Neuronal stem cell (in vitro differentiated cells): Measurements from ENCODE around the gene TOPAZ1.

Source experiments
- DNase-seq: peaks from one replicate; pipeline ENCODE4 v3.0.0-alpha.2; 2013; ENCODE audit warnings: low spot score
- H2AFZ ChIP-seq: one replicate; pipeline ENCODE4 v1.6.1; 2013; ENCODE audit warnings: mild to moderate bottlenecking, low read length, inconsistent platforms
- H2AK5ac ChIP-seq: 2 replicates; pipeline ENCODE4 v1.6.1; 2013; ENCODE audit warnings: low read depth, mild to moderate bottlenecking, inconsistent platforms, low read length, moderate library complexity, mixed read lengths
- H2BK120ac ChIP-seq: 2 replicates; pipeline ENCODE4 v1.6.1; 2013; ENCODE audit warnings: low read depth, mild to moderate bottlenecking, inconsistent platforms, low read length, moderate library complexity, mixed read lengths
- H2BK12ac ChIP-seq: one replicate; pipeline ENCODE4 v1.6.1; 2013; ENCODE audit warnings: low read length, inconsistent platforms
- H2BK15ac ChIP-seq: 2 replicates; pipeline ENCODE4 v1.6.1; 2013; ENCODE audit warnings: mild to moderate bottlenecking, low read length, inconsistent platforms, mixed read lengths
- H2BK5ac ChIP-seq: one replicate; pipeline ENCODE4 v1.6.1; 2013; ENCODE audit warnings: inconsistent platforms, mild to moderate bottlenecking, low read length, moderate library complexity
- H3K14ac ChIP-seq: one replicate; pipeline ENCODE4 v1.6.1; 2013; ENCODE audit warnings: low read length, inconsistent platforms
- H3K18ac ChIP-seq: 2 replicates; pipeline ENCODE4 v1.6.1; 2013; ENCODE audit warnings: low read length, inconsistent platforms
- H3K23ac ChIP-seq: 2 replicates; pipeline ENCODE4 v1.6.1; 2013; ENCODE audit warnings: low read depth, mild to moderate bottlenecking, mixed read lengths, low read length, inconsistent platforms; ENCODE audit not compliant: poor library complexity
- H3K27ac ChIP-seq: replicated peaks from 3 replicates; pipeline ENCODE4 v1.5.1; 2013; ENCODE audit warnings: low read length, inconsistent platforms
- H3K27me3 ChIP-seq, 3 experiments: 2 replicates each; pipeline ENCODE4 v1.6.1; 2013; ENCODE audit warnings: low read length in 3 of 3, mild to moderate bottlenecking in 2 of 3, inconsistent platforms in 1 of 3, low read depth in 1 of 3, mixed read lengths in 1 of 3, moderate library complexity in 1 of 3; ENCODE audit not compliant: control insufficient read depth in 3 of 3, insufficient read depth in 3 of 3
- H3K36me3 ChIP-seq, 2 donors: replicated peaks in 1 of 2; 2 replicates each; pipeline ENCODE4 v1.6.1; 2013; ENCODE audit warnings: low read length in 2 of 2; ENCODE audit not compliant: control insufficient read depth in 2 of 2, insufficient read depth in 2 of 2
- H3K4ac ChIP-seq: 2 replicates; pipeline ENCODE4 v1.6.1; 2013; ENCODE audit warnings: inconsistent platforms, mild to moderate bottlenecking, low read length, moderate library complexity
- H3K4me1 ChIP-seq, 2 donors: 1 replicate in 1 of 2; 2 replicates in 1 of 2; pipeline ENCODE4 v1.6.1; 2013; ENCODE audit warnings: low read length in 2 of 2, low read depth in 1 of 2; ENCODE audit not compliant: control insufficient read depth in 2 of 2, insufficient read depth in 1 of 2
- H3K4me2 ChIP-seq: one replicate; pipeline ENCODE4 v1.6.1; 2013; ENCODE audit warnings: mild to moderate bottlenecking, low read length, inconsistent platforms; ENCODE audit not compliant: insufficient read depth, poor library complexity, severe bottlenecking
- H3K4me3 ChIP-seq, 2 donors: 2 replicates each; pipeline ENCODE4 v1.5.1; 2013; ENCODE audit warnings: low read length in 2 of 2, mild to moderate bottlenecking in 2 of 2, inconsistent platforms in 1 of 2, moderate library complexity in 1 of 2
- H3K79me1 ChIP-seq: one replicate; pipeline ENCODE4 v1.6.1; 2013; ENCODE audit warnings: low read depth, mild to moderate bottlenecking, inconsistent platforms, low read length, moderate library complexity
- H3K9ac ChIP-seq: one replicate; pipeline ENCODE4 v1.6.1; 2013; ENCODE audit warnings: mild to moderate bottlenecking, low read depth, low read length, inconsistent platforms; ENCODE audit not compliant: poor library complexity
- H3K9me3 ChIP-seq, 2 donors: replicated peaks in 1 of 2; 2 replicates each; pipeline versions ENCODE3 to v1.6.1; 2013; ENCODE audit warnings: low read length in 2 of 2, mild to moderate bottlenecking in 2 of 2, inconsistent platforms in 1 of 2, low read depth in 1 of 2, mixed read lengths in 1 of 2, moderate library complexity in 1 of 2; ENCODE audit not compliant: control insufficient read depth in 2 of 2, insufficient read depth in 1 of 2
- H4K8ac ChIP-seq: one replicate; pipeline ENCODE4 v1.6.1; 2013; ENCODE audit warnings: low read depth, mild to moderate bottlenecking, inconsistent platforms, low read length, moderate library complexity
- H4K91ac ChIP-seq: one replicate; pipeline ENCODE4 v1.6.1; 2013; ENCODE audit warnings: low read length, low read depth, mild to moderate bottlenecking, inconsistent platforms; ENCODE audit not compliant: poor library complexity
- WGBS, 2 donors: extraction: QIAGEN DNeasy Blood & Tissue Kit; methylation state at CpG; one replicate each; pipeline ENCODE4 v1.1.7; 2013; ENCODE audit warnings: missing lambda C conversion rate in 2 of 2, mixed read lengths in 1 of 2; ENCODE audit not compliant: insufficient read length in 2 of 2, insufficient replicate concordance in 1 of 2; ENCODE audit errors: extremely low coverage in 2 of 2; 5-methylcytosine and 5-hydroxymethylcytosine counted together

The TOPAZ1 gene

GRCh38 chr3:44289882-44290462, 48.3 kb downstream of the TOPAZ1 start:
- Histone ChIP-seq H3K4me1 (no peaks in the 10 kb centered on the region), H3K27ac (no peak overlapping the region), H3K4ac (no peak overlapping the region), H3K4me3 (no peak overlapping the region), H2BK12ac (no peak overlapping the region), H3K9me3 (no peaks in the 10 kb centered on the region), H3K14ac (no peak overlapping the region), H2BK15ac (no peak overlapping the region), H3K36me3 (no peaks in the 10 kb centered on the region), H2AFZ (no peak overlapping the region), H2BK5ac (no peak overlapping the region), H3K27me3 (no peaks in the 10 kb centered on the region), H3K79me1 (no peaks in the 10 kb centered on the region), H2BK120ac (no peak overlapping the region), H4K91ac (no peak overlapping the region), H3K18ac (no peak overlapping the region), H2AK5ac (no peak overlapping the region), H3K9ac (no peak overlapping the region), H3K4me2 (no peak overlapping the region), H3K23ac (no peak overlapping the region), H4K8ac (no peak overlapping the region)
- DNase-seq: no peak
- WGBS, 2 donors: no CpG with 5 or more reads among the region's 3 CpGs

GRCh38 chr3:44292276-44292675, 50.6 kb downstream of the TOPAZ1 start:
- Histone ChIP-seq H3K27me3 (no peaks in the 10 kb centered on the region), H3K23ac (no peak overlapping the region), H2AK5ac (no peak overlapping the region), H3K4me2 (no peak overlapping the region), H2AFZ (no peak overlapping the region), H3K14ac (no peak overlapping the region), H2BK120ac (no peak overlapping the region), H3K36me3 (no peaks in the 10 kb centered on the region), H3K4me3 (no peak overlapping the region), H2BK5ac (no peak overlapping the region), H3K4ac (no peak overlapping the region), H2BK12ac (no peak overlapping the region), H2BK15ac (no peak overlapping the region), H4K8ac (no peak overlapping the region), H3K4me1 (no peaks in the 10 kb centered on the region), H3K9me3 (no peaks in the 10 kb centered on the region), H4K91ac (no peak overlapping the region), H3K9ac (no peak overlapping the region), H3K18ac (no peak overlapping the region), H3K27ac (no peak overlapping the region), H3K79me1 (no peaks in the 10 kb centered on the region)
- DNase-seq: no peak
- WGBS, 2 donors: no CpG with 5 or more reads among the region's 2 CpGs

DNA sequence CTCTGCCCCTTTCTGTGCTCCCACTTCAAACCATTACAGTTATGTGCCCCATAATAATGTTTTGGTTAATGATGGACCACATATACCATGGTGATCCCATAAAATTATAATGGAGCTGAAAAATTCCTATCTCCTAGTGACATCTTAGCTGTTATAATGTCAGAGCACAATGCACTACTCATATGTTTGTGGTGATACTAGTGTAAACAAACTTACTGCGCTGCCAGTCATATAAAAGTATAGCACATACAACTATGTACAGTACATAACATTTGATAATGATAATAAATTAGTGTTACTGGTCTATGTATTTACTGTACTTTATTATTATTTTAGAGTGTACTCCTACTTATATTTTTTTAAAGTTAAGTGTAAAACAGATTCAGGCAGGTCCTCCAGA, 51.3 kb downstream of the TOPAZ1 start:
- Histone ChIP-seq H3K36me3 (no peaks in the 10 kb centered on the region), H3K9me3 (no peaks in the 10 kb centered on the region), H2BK12ac (no peak overlapping the region), H3K27ac (no peak overlapping the region), H3K79me1 (no peaks in the 10 kb centered on the region), H2AK5ac (no peak overlapping the region), H3K27me3 (no peaks in the 10 kb centered on the region), H2BK15ac (no peak overlapping the region), H2AFZ (no peak overlapping the region), H4K8ac (no peak overlapping the region), H3K18ac (no peak overlapping the region), H3K9ac (no peak overlapping the region), H3K4ac (no peak overlapping the region), H4K91ac (no peak overlapping the region), H3K14ac (no peak overlapping the region), H3K4me1 (no peaks in the 10 kb centered on the region), H2BK5ac (no peak overlapping the region), H2BK120ac (no peak overlapping the region), H3K23ac (no peak overlapping the region), H3K4me3 (no peak overlapping the region), H3K4me2 (no peak overlapping the region)
- no peak for DNase-seq
- no CpG with 5 or more reads among the region's 1 CpG for WGBS, 2 donors

DNA sequence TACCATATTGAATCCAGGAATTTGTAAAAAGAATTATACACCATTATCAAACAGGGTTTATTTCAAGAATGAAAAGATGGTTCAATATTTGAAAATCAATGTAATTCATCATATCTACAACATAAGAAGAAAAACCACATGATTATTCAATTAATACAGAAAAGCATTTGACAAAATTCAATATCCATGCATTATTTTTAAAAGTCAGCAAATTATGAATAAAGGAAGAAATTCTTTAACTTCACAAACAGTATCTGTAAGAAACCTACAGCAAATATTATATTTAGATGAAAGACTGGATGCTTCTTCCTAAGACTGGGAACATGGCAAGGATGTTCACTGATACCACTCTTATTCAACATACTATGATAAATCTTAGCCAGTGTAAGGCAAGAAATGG, 55.6 kb downstream of the TOPAZ1 start:
- no peak overlapping the region for H4K91ac ChIP-seq
- no peak overlapping the region for H2BK5ac ChIP-seq
- no peak overlapping the region for H2AFZ ChIP-seq
- H3K9ac ChIP-seq: no peak overlapping the region
- H3K9me3 ChIP-seq: no peaks in the 10 kb centered on the region
- H3K18ac ChIP-seq: no peak overlapping the region
- H2AK5ac ChIP-seq: no peak overlapping the region
- H3K36me3 ChIP-seq: no peaks in the 10 kb centered on the region
- no peak for DNase-seq
- no peak overlapping the region for H2BK120ac ChIP-seq
- no peak overlapping the region for H2BK15ac ChIP-seq
- no peak overlapping the region for H3K14ac ChIP-seq
- H3K79me1 ChIP-seq: no peaks in the 10 kb centered on the region
- H3K27me3 ChIP-seq: no peaks in the 10 kb centered on the region
- H2BK12ac ChIP-seq: no peak overlapping the region
- H3K4me2 ChIP-seq: no peak overlapping the region
- no peaks in the 10 kb centered on the region for H3K4me1 ChIP-seq
- H4K8ac ChIP-seq: no peak overlapping the region
- H3K4me3 ChIP-seq: no peak overlapping the region
- H3K27ac ChIP-seq: no peak overlapping the region
- H3K23ac ChIP-seq: no peak overlapping the region
- no peak overlapping the region for H3K4ac ChIP-seq
